Calu3 (cell line): ENCODE data around the gene NPAS3. TPM values are rescaled to one million over a fixed set of nuclear protein-coding genes. Genes with fewer than 3 reads are reported as not detected.

Experiments
- BruUV-seq: library from RNA; stranded (reverse); fragments of 400-500 nt; replicated peaks from 2 replicates; lab custom pipeline; 2021; lab: Mats Ljungman, UMichigan
- CTCF ChIA-PET: fragments of 300-600 bp; sonication (Branson Sonifier 250); formaldehyde crosslinking; loops from one replicate; lab custom pipeline; 2022; ENCODE audit warnings: antibody characterized with exemption; lab: Charles Lee
- DNase-seq: peaks from one replicate; pipeline ENCODE4 v3.0.0; 2022
- H3K27ac Mint-ChIP-seq: one replicate; pipeline ENCODE4 v1.8.0; 2022; ENCODE audit warnings: mixed read lengths; ENCODE audit not compliant: unreplicated experiment
- H3K27me3 Mint-ChIP-seq: one replicate; pipeline ENCODE4 v1.8.0; 2022; ENCODE audit warnings: mixed read lengths; ENCODE audit not compliant: unreplicated experiment
- H3K36me3 Mint-ChIP-seq: one replicate; pipeline ENCODE4 v1.8.0; 2022; ENCODE audit warnings: mild to moderate bottlenecking, moderate library complexity, mixed read lengths; ENCODE audit not compliant: insufficient read depth, unreplicated experiment
- H3K4me1 Mint-ChIP-seq: one replicate; pipeline ENCODE4 v1.8.0; 2022; ENCODE audit warnings: mild to moderate bottlenecking, low read depth, mixed read lengths; ENCODE audit not compliant: unreplicated experiment
- H3K4me3 Mint-ChIP-seq: one replicate; pipeline ENCODE4 v1.8.0; 2022; ENCODE audit warnings: mild to moderate bottlenecking, low read depth, moderate library complexity, mixed read lengths; ENCODE audit not compliant: unreplicated experiment
- H3K9me3 Mint-ChIP-seq: one replicate; pipeline ENCODE4 v1.8.0; 2022; ENCODE audit warnings: low read depth, mixed read lengths; ENCODE audit not compliant: unreplicated experiment
- CTCF ChIP-seq: fragments of 200-600 bp; IDR thresholded peaks from one replicate; pipeline ENCODE4 v1.8.0; 2022; ENCODE audit warnings: antibody characterized with exemption; ENCODE audit not compliant: unreplicated experiment
- intact Hi-C: fragments of 100-400 bp; cut with micrococcal nuclease; formaldehyde crosslinking; loops from one replicate; pipeline ENCODE4 v1.10.0; 2022; ENCODE audit not compliant: unreplicated experiment
- total RNA-seq: library from RNA; stranded (reverse); gene quantifications from 2 replicates; pipeline ENCODE4 v1.2.3, GENCODE V29; 2022

The NPAS3 gene
- total RNA-seq, 1 experiment from 2014 or later, result not detected

- no peaks in the 10 kb centered on the region for H3K4me1 Mint-ChIP-seq
- H3K4me3 Mint-ChIP-seq, result no peak overlapping the region
- CTCF ChIA-PET, result no interaction called here
- H3K27ac Mint-ChIP-seq, result no peak overlapping the region
- no peak for DNase-seq
- intact Hi-C loops, result no loop called here
- no peaks in the 10 kb centered on the region for H3K9me3 Mint-ChIP-seq
- no peak for TF ChIP-seq CTCF
- peaks cover 80% of the 10 kb centered on the region for H3K27me3 Mint-ChIP-seq
- no TSS peak for BruUV-seq
- H3K36me3 Mint-ChIP-seq, result no peaks in the 10 kb centered on the region
Observed at GRCh38 chr14:33705490-33705889, 766.8 kb downstream of the NPAS3 start.

GRCh38 chr14:33707716-33708115 is 769.0 kb downstream of the NPAS3 start:
- no peaks in the 10 kb centered on the region for H3K9me3 Mint-ChIP-seq
- intact Hi-C loops, result no loop called here
- H3K27me3 Mint-ChIP-seq, result peaks cover 72% of the 10 kb centered on the region
- no peak for TF ChIP-seq CTCF
- DNase-seq, result no peak
- CTCF ChIA-PET, result no interaction called here
- no peaks in the 10 kb centered on the region for H3K4me1 Mint-ChIP-seq
- no peak overlapping the region for H3K27ac Mint-ChIP-seq
- no peaks in the 10 kb centered on the region for H3K36me3 Mint-ChIP-seq
- BruUV-seq, result no TSS peak
- no peak overlapping the region for H3K4me3 Mint-ChIP-seq

- TF ChIP-seq CTCF, result no peak
- H3K36me3 Mint-ChIP-seq, result no peaks in the 10 kb centered on the region
- peaks cover 84% of the 10 kb centered on the region for H3K27me3 Mint-ChIP-seq
- CTCF ChIA-PET, result no interaction called here
- DNase-seq, result no peak
- H3K9me3 Mint-ChIP-seq, result no peaks in the 10 kb centered on the region
- H3K4me1 Mint-ChIP-seq, result no peaks in the 10 kb centered on the region
- no peak overlapping the region for H3K27ac Mint-ChIP-seq
- H3K4me3 Mint-ChIP-seq, result no peak overlapping the region
- intact Hi-C loops, result no loop called here
- BruUV-seq, result no TSS peak
Observed at GRCh38 chr14:33709283-33709682, 770.6 kb downstream of the NPAS3 start.

GRCh38 chr14:33709711-33710110 is 771.0 kb downstream of the NPAS3 start:
- no peak overlapping the region for H3K4me3 Mint-ChIP-seq
- H3K9me3 Mint-ChIP-seq, result no peaks in the 10 kb centered on the region
- intact Hi-C loops, result no loop called here
- DNase-seq, result no peak
- TF ChIP-seq CTCF, result no peak
- peaks cover 83% of the 10 kb centered on the region for H3K27me3 Mint-ChIP-seq
- CTCF ChIA-PET, result no interaction called here
- H3K27ac Mint-ChIP-seq, result no peak overlapping the region
- no peaks in the 10 kb centered on the region for H3K36me3 Mint-ChIP-seq
- no TSS peak for BruUV-seq
- H3K4me1 Mint-ChIP-seq, result no peaks in the 10 kb centered on the region
